GM08714 (cell line): ENCODE results near the gene GRK3.
"Not testable (repeated sequence)": the region's sequence is repeated elsewhere in the genome, so short reads cannot be mapped to it uniquely, and the experiment has no call there.

Experiments used
- H3K4me3 ChIP-seq: fragments of 200-500 bp; sonication (Bioruptor generic); 2 replicates; pipeline ENCODE4 v1.5.1; 2014; ENCODE audit warnings: mild to moderate bottlenecking, low read length, inconsistent platforms
- ZNF274 ChIP-seq: IDR thresholded peaks from 2 replicates; pipeline ENCODE4 v1.6.1; 2012; ENCODE audit warnings: mild to moderate bottlenecking, low read depth, low read length

Gene GRK3

GRCh38 chr22:25582946-25583345 is 18.5 kb downstream of the GRK3 start:
- TF ChIP-seq ZNF274, result no peak
- no peak overlapping the region for H3K4me3 ChIP-seq

- H3K4me3 ChIP-seq, result not testable (repeated sequence)
Observed at GRCh38 chr22:25584993-25585392, 20.5 kb downstream of the GRK3 start.

GRCh38 chr22:25589664-25590063 is 25.2 kb downstream of the GRK3 start:
- not testable (repeated sequence) for H3K4me3 ChIP-seq

- not testable (repeated sequence) for H3K4me3 ChIP-seq
Observed at GRCh38 chr22:25593323-25593722, 28.8 kb downstream of the GRK3 start.

DNA sequence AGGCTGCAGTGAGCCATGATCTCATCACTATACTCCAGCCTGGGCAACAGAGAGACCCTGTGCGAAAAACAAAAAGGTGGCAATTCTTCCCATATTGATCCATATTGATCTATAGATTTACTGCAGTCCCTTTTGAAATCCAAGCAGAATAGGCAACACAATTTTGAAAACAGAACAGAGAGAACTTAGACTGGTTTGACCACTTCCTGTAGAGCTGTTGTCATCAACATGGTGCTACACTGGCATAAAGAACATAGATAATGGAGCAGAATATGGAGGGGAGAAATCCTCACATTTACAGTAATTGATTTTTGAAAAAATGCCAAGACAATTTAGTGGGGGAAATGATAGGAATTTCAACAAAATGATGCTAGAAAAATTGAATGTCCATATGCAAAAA is 34.1 kb downstream of the GRK3 start:
- no peak overlapping the region for H3K4me3 ChIP-seq
- no peak for TF ChIP-seq ZNF274

- no peak overlapping the region for H3K4me3 ChIP-seq
- TF ChIP-seq ZNF274, result no peak
Observed at GRCh38 chr22:25602445-25602844, 38.0 kb downstream of the GRK3 start.

- TF ChIP-seq ZNF274, result no peak
- H3K4me3 ChIP-seq, result no peak overlapping the region
Observed at GRCh38 chr22:25602916-25603315, 38.4 kb downstream of the GRK3 start.

DNA sequence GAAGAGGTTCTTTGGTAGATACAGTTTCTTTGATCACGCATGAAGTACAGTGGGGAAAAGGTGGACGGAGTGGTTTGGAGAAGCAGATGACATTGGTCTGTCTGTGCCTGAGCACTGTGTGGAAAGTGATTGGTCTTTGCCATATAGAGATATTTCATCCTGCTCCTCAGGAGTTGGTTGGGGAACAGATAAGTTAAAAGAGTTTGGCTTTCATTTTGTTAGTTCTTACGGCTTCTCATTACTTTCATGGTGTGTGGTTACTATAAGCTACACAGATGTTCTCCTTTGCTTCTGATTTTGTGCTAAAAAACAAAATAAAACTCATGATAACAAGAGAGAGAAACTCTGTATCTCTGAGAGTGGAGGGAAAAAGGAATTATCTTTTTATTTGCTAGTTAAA is 40.7 kb downstream of the GRK3 start:
- not testable (repeated sequence) for H3K4me3 ChIP-seq

DNA sequence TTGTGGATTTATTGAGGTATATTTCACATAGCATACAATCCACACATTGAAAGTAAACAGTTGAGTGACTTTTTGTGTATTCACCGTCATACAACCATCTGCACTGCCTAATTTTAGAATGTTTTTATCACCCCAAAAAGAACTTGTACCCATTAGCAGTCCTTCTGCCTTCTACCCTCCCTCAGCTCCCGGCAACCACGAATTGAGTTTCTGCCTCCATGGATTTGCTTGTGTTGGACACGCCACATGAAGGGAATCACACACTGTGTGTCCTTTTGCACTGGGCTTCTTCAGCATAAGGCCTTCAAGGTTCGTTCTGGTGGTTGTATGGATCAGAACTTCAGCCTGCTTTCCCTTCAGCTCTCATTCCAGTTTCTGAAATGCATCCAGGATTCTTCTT is 41.1 kb downstream of the GRK3 start:
- not testable (repeated sequence) for H3K4me3 ChIP-seq

- not testable (repeated sequence) for H3K4me3 ChIP-seq
Observed at GRCh38 chr22:25611284-25611683, 46.8 kb downstream of the GRK3 start.

- H3K4me3 ChIP-seq, result not testable (repeated sequence)
Observed at GRCh38 chr22:25613131-25613530, 48.7 kb downstream of the GRK3 start.

DNA sequence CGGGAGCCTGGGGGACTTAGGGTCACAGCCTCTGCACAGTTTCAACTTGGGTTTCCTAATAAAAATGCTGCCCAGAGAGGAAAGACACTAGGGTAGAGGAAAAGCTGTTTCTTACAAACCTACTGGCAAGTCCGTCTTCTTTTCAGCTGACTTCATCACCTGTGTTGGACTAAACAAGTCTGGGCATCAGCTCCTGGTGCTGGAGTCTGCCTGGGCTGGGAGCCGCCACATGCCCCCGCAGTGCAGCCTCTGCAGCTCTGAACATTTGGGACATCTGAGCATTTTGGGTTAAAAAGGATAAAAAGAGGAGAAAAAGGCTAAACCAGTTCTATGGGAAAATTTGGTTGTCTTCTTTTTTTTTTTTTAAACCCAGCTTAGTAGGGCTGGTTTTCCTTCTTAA is 49.1 kb downstream of the GRK3 start:
- H3K4me3 ChIP-seq, result not testable (repeated sequence)

DNA sequence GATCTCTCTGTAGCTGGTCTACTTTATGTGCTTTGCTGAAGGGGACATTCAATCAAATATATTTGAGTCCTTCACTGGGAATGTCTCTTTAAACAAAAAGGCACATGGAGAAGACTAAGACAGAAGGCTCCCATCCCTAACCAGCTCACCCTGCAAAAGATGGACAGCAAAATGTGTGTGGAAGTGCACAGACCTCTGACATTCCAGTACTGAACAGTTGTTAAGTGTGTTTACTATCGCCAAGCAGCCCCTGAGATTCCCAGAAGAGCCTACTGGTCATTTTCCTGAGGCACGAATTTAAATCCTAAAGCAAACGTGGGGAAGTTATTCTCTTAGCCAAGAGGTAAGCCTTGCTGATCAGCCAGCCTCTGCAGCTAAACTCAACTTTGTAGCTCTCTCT is 50.3 kb downstream of the GRK3 start:
- H3K4me3 ChIP-seq, result not testable (repeated sequence)

DNA sequence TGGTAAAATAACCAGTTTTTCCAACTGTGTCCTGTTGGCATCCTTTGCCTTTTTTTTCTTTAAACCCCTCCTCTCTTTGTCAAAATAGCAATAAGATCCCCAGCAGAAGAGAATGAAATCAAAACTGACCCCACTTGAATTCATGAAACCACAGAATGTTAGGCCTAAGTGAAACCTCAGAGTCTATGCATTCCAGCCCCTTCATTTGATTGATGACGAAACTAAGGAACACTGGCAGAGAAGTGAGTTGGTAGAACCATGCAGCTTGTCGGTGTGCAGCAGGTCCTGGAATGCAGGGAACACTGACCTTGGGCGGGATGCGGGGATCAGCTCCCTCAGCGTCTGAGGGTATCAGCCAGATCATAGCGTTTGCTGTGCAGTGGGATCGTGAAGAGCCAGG is 57.5 kb downstream of the GRK3 start:
- TF ChIP-seq ZNF274, result no peak

DNA sequence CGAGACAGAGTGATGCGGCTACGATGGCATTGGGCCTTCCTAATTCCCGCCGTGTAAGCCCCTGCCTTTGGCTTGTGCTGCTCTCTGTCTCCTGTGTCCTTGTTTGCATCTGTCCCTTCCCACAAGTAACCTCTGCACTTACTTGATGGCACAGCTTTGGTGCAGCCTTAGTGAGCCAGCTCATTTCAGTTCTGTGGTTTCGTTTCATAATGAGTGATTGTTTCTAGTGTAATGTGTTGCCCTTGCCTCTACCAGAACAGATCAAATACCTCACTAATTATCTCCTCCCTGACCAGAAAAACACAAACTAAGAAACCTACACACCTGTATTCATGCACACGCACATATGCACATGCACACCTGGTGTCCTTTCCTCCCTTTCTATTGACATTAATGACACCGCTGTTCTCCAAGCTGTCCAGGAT is 58.8 kb downstream of the GRK3 start:
- no peak for TF ChIP-seq ZNF274
- no peak overlapping the region for H3K4me3 ChIP-seq

More for the DNA sequence above, 57.5 kb downstream of the GRK3 start:
- H3K4me3 ChIP-seq, result no peak overlapping the region

GRCh38 chr22:25623851-25624250 is 59.4 kb downstream of the GRK3 start:
- H3K4me3 ChIP-seq, result no peak overlapping the region
- no peak for TF ChIP-seq ZNF274

DNA sequence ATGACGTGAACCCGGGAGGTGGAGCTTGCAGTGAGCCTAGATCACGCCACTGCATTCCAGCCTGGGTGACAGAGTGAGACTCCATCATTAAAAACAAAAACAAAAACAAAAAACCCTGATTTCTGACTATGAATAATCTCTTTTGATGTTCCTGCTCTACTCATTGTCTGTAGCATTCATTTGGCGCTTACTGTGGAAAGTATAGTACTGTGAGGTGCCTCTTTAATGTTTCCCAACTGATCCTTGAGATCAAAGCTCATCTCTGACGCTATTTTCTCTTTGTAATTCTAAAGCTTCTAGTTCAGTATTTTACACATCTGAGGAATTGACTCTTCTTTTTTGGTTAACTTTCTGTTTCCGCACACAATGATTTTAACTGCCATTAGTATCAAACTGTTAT is 60.0 kb downstream of the GRK3 start:
- TF ChIP-seq ZNF274, result no peak
- H3K4me3 ChIP-seq, result no peak overlapping the region

DNA sequence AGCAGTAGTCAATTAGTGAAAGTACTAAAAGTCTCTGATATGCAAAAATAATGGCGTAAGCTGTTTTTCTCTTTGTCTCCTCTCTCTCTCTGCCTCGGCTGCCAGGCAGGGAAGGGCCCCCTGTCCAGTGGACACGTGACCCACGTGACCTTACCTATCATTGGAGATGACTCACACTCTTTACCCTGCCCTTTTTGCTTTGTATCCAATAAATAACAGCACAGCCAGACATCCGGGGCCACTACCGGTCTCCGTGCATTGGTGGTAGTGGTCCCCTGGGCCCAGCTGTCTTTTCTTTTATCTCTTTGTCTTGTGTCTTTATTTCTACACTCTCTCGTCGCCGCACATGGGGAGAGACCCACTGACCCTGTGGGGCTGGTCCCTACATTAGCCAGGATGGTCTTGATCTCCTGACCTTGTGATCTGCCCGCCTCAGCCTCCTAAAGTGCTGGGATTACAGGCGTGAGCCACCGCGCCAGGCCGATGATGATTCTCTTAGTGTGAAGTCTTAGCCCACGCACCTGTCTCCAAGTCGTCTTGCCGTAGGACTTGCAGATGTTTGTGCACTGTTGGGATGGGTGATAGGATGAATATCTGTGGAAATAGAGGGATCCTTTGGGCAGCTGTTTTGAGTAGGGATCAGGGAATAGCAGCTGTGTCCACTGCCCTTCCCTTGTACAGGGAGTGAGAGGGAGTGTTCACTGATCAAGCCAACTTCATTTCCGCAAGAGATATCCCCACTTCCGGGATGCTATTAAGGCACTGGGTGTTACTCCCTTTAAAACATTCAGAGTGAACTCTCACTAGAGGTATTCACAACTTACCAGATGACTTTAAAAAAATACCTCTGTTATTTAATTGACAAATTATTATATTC is 61.5 kb downstream of the GRK3 start:
- H3K4me3 ChIP-seq, result not testable (repeated sequence)
